Vagina (tissue), 2 donors: ENCODE measurements around the gene KNG1. TPM values are rescaled to one million over a fixed set of nuclear protein-coding genes. Genes with fewer than 3 reads are reported as not detected.
"Not testable (repeated sequence)": the region's sequence is repeated elsewhere in the genome, so short reads cannot be mapped to it uniquely, and the experiment has no call there.

Experiments
- DNase-seq, 2 donors: peaks; one replicate each; pipeline ENCODE4 v3.0.0-alpha.2; 2017; ENCODE audit errors: extremely low spot score in 2 of 2
- H3K27ac ChIP-seq: fragments of 200-600 bp; sonication (generic); one replicate; pipeline ENCODE4 v1.5.1; 2019
- H3K27me3 ChIP-seq: fragments of 200-600 bp; sonication (generic); one replicate; pipeline ENCODE4 v1.5.1; 2019
- H3K36me3 ChIP-seq, 2 donors: fragments of 200-600 bp; sonication (generic); one replicate each; pipeline ENCODE4 v1.5.1; 2017 to 2019
- H3K4me1 ChIP-seq: fragments of 200-600 bp; sonication (generic); one replicate; pipeline ENCODE4 v1.5.1; 2019
- H3K4me3 ChIP-seq, 2 donors: fragments of 200-600 bp; sonication (generic); 1 replicate in 1 of 2; 2 replicates in 1 of 2; pipeline ENCODE4 v1.5.1; 2016 to 2019
- H3K9me3 ChIP-seq: fragments of 200-600 bp; sonication (generic); one replicate; pipeline ENCODE4 v1.5.1; 2019
- POLR2A ChIP-seq, 2 donors: fragments of 450-650 bp; IDR thresholded peaks; one replicate each; pipeline ENCODE4 v1.6.1; 2017; ENCODE audit warnings: antibody characterized with exemption in 2 of 2, mild to moderate bottlenecking in 2 of 2, moderate library complexity in 2 of 2
- POLR2AphosphoS5 ChIP-seq, 2 donors: sonication (generic); formaldehyde crosslinking; IDR thresholded peaks; one replicate each; pipeline ENCODE4 v1.9.0; 2017; ENCODE audit warnings: antibody characterized with exemption in 2 of 2, mild to moderate bottlenecking in 2 of 2, low read depth in 1 of 2; ENCODE audit not compliant: insufficient read depth in 1 of 2
- intact Hi-C: fragments of 100-400 bp; cut with DNase I; formaldehyde crosslinking; loops from one replicate; pipeline ENCODE4 v1.15.1; 2023
- total RNA-seq: library from RNA; depleted of rRNA; stranded (reverse); fragments of >200 nt; gene quantifications from one replicate; pipeline ENCODE4 v1.2.3, GENCODE V29; 2016
- TF ChIP-seq, protein P1 (sequence below), 3 experiments: fragments of 450-650 bp in 2 of 3; fragments of 200-600 bp in 1 of 3; sonication (generic) in 1 of 3; IDR thresholded peaks; one replicate each; pipeline ENCODE4 v1.5.1; 2017 to 2019; ENCODE audit warnings: antibody characterized with exemption in 3 of 3, mild to moderate bottlenecking in 2 of 3, moderate library complexity in 2 of 3

Gene KNG1
- total RNA-seq, 1 donor from 2014 or later, result not detected

DNA sequence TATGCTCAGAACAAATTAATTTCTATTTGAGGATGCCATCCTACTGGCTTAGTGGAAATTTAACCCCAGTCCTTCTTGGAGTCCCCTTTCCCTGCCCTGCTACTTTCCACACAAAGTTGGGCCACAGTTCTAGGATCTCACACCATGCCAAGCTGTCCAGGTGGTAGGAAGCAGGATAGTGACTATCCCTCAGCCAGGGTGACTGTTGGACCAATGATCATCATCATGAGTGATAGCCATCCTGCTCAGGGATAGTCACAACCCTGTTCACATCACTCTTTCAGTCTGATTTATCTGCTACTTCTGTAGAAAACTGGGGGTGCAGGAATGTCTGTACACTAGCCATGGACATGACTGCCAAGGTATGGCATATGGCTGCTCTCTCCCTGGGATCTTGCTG is 38.6 kb upstream of the KNG1 start:
- H3K4me3 ChIP-seq, result no peak overlapping the region
- no peak overlapping the region for H3K27ac ChIP-seq
- no peaks in the 10 kb centered on the region for H3K27me3 ChIP-seq
- intact Hi-C loops, result no loop called here
- TF ChIP-seq, protein P1, sequence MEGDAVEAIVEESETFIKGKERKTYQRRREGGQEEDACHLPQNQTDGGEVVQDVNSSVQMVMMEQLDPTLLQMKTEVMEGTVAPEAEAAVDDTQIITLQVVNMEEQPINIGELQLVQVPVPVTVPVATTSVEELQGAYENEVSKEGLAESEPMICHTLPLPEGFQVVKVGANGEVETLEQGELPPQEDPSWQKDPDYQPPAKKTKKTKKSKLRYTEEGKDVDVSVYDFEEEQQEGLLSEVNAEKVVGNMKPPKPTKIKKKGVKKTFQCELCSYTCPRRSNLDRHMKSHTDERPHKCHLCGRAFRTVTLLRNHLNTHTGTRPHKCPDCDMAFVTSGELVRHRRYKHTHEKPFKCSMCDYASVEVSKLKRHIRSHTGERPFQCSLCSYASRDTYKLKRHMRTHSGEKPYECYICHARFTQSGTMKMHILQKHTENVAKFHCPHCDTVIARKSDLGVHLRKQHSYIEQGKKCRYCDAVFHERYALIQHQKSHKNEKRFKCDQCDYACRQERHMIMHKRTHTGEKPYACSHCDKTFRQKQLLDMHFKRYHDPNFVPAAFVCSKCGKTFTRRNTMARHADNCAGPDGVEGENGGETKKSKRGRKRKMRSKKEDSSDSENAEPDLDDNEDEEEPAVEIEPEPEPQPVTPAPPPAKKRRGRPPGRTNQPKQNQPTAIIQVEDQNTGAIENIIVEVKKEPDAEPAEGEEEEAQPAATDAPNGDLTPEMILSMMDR (IDR thresholded peaks at IDR 0.05), result no peak
- TF ChIP-seq POLR2A (IDR thresholded peaks at IDR 0.05) (no peak), POLR2AphosphoS5 (IDR thresholded peaks at IDR 0.05; ENCODE audit: insufficient read depth in 1 of 2, low read depth in 1 of 2) (no peak)
- no peaks in the 10 kb centered on the region for H3K36me3 ChIP-seq
- no peak for DNase-seq
- no peaks in the 10 kb centered on the region for H3K4me1 ChIP-seq
- no peaks in the 10 kb centered on the region for H3K9me3 ChIP-seq

DNA sequence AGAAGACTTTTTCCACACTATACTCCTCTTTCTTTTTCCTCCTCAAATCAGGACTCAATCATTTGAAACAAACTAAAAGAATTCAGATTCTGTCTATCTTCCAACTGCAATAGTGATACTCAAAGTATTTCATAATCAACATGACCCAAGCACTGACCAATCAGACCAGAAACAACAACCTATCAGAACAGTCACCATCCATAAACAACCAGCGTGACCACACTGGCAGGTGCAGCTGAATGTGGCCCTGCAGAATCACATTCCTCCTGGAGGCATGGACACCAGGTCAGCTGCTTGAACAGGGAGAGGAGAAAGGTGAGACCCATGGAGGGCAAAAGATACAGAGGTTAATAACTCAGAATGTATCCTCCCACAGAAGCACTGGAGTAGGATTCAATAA is 38.0 kb upstream of the KNG1 start:
- no peaks in the 10 kb centered on the region for H3K9me3 ChIP-seq
- H3K36me3 ChIP-seq, result no peaks in the 10 kb centered on the region
- H3K27ac ChIP-seq, result no peak overlapping the region
- intact Hi-C loops, result no loop called here
- no peaks in the 10 kb centered on the region for H3K27me3 ChIP-seq
- no peaks in the 10 kb centered on the region for H3K4me1 ChIP-seq
- DNase-seq, result no peak
- TF ChIP-seq POLR2AphosphoS5 (IDR thresholded peaks at IDR 0.05; ENCODE audit: insufficient read depth in 1 of 2, low read depth in 1 of 2), result no peak
- TF ChIP-seq, protein P1 (IDR thresholded peaks at IDR 0.05), result no peak
- no peak overlapping the region for H3K4me3 ChIP-seq

DNA sequence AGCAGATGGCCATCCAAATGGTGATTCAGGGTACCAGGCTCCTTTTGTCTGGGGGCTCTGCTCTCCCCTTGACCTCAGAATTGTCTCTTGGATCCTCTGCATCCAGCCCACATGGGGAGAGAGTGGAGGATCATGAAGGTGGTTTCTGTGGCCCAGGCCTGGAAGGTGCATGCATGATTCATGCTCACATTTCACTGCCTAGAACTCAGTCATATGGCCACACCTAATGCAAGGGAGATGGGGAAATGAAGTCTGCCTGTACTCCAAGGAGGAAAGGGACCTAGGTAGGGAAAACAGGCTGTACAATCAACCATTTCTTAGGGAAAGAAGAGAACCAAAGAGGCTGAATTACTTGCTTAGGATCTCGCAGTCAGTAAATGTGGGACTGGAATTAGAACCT is 36.3 kb upstream of the KNG1 start:
- Histone ChIP-seq H3K27ac (no peak overlapping the region), H3K9me3 (no peaks in the 10 kb centered on the region), H3K4me1 (no peaks in the 10 kb centered on the region), H3K4me3 (no peak overlapping the region), H3K27me3 (no peaks in the 10 kb centered on the region), H3K36me3 (no peaks in the 10 kb centered on the region)
- TF ChIP-seq, protein P1 (IDR thresholded peaks at IDR 0.05), result no peak
- TF ChIP-seq POLR2AphosphoS5 (IDR thresholded peaks at IDR 0.05; ENCODE audit: insufficient read depth in 1 of 2, low read depth in 1 of 2), result no peak
- TF ChIP-seq POLR2A (IDR thresholded peaks at IDR 0.05), result no peak
- no peak for DNase-seq
- intact Hi-C loops, result no loop called here

DNA sequence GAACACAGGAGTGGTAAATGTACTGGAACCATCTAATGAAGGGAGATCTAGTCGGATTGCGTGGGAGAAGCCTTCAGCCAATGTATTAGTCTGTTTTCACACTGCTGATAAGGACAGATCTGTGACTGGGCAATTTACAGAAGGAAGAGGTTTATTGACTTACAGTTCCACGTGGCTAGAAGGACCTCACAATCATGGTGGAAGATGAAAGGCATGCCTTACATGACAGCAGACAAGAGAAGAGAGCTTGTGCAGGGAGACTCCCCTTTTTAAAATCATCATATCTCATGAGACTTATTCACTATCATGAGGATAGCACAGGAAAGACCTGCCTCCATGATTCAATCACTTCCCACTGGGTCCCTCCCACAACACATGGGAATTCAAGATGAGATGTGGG is 34.3 kb upstream of the KNG1 start:
- Histone ChIP-seq H3K27me3 (no peaks in the 10 kb centered on the region), H3K27ac (no peak overlapping the region), H3K4me1 (no peaks in the 10 kb centered on the region), H3K4me3 (no peak overlapping the region), H3K36me3 (no peaks in the 10 kb centered on the region), H3K9me3 (no peaks in the 10 kb centered on the region)
- TF ChIP-seq POLR2AphosphoS5 (IDR thresholded peaks at IDR 0.05; ENCODE audit: insufficient read depth in 1 of 2, low read depth in 1 of 2) (no peak), POLR2A (IDR thresholded peaks at IDR 0.05) (no peak)
- TF ChIP-seq, protein P1 (IDR thresholded peaks at IDR 0.05), result no peak
- DNase-seq, result no peak
- intact Hi-C loops, result no loop called here

DNA sequence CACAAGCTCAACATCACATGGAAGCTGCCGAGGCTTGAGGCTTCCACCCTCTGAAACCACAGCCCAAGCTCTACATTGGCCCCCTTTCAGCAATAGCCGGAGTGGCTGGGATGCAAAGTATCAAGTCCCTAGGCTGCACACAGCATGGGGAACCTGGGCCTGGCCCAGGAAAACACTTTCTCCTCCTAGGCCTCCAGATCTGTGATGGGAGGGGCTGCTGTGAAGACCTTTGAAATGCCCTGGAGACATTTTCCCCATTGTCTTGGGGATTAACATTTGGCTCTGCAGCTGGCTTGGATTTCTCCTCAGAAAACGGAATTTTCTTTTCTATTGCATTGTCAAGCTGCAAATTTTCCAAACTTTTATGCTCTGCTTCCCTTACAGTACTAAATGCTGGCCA is 33.2 kb upstream of the KNG1 start:
- no peak for TF ChIP-seq POLR2AphosphoS5 (IDR thresholded peaks at IDR 0.05; ENCODE audit: insufficient read depth in 1 of 2, low read depth in 1 of 2)
- TF ChIP-seq, protein P1 (IDR thresholded peaks at IDR 0.05), result no peak
- TF ChIP-seq POLR2A (IDR thresholded peaks at IDR 0.05), result no peak
- no peak overlapping the region for H3K27ac ChIP-seq
- H3K27me3 ChIP-seq, result no peaks in the 10 kb centered on the region
- no peak overlapping the region for H3K4me3 ChIP-seq
- DNase-seq, result no peak
- H3K36me3 ChIP-seq, result no peaks in the 10 kb centered on the region
- H3K9me3 ChIP-seq, result no peaks in the 10 kb centered on the region
- no peaks in the 10 kb centered on the region for H3K4me1 ChIP-seq
- intact Hi-C loops, result no loop called here

DNA sequence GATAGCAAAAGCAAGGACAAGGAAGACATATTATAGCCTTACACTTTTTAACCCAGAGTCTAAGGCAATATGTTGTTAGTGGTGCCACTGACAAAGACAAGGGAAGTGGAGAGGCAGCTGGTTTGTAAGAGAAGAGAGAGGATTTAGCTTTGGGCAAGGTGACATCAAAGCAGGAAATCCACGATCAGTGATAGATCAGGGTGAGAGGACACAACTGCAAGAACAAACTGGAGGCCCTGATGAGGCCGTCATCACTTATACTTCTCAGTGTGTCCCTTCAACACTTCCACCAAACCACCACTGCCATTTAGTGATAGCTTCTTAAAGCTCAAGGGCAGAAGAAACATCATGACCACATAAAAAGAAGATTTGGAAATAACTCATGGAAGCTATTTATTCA is 30.7 kb upstream of the KNG1 start:
- intact Hi-C loops, H3K4me3 ChIP-seq: not testable (repeated sequence)

More for the DNA sequence above, 30.7 kb upstream of the KNG1 start:
- H3K27me3 ChIP-seq, H3K36me3 ChIP-seq, H3K9me3 ChIP-seq, H3K4me1 ChIP-seq, DNase-seq, H3K27ac ChIP-seq: not testable (repeated sequence)
